ENCODE measurements around the gene COL6A1.

The COL6A1 gene, protein sequence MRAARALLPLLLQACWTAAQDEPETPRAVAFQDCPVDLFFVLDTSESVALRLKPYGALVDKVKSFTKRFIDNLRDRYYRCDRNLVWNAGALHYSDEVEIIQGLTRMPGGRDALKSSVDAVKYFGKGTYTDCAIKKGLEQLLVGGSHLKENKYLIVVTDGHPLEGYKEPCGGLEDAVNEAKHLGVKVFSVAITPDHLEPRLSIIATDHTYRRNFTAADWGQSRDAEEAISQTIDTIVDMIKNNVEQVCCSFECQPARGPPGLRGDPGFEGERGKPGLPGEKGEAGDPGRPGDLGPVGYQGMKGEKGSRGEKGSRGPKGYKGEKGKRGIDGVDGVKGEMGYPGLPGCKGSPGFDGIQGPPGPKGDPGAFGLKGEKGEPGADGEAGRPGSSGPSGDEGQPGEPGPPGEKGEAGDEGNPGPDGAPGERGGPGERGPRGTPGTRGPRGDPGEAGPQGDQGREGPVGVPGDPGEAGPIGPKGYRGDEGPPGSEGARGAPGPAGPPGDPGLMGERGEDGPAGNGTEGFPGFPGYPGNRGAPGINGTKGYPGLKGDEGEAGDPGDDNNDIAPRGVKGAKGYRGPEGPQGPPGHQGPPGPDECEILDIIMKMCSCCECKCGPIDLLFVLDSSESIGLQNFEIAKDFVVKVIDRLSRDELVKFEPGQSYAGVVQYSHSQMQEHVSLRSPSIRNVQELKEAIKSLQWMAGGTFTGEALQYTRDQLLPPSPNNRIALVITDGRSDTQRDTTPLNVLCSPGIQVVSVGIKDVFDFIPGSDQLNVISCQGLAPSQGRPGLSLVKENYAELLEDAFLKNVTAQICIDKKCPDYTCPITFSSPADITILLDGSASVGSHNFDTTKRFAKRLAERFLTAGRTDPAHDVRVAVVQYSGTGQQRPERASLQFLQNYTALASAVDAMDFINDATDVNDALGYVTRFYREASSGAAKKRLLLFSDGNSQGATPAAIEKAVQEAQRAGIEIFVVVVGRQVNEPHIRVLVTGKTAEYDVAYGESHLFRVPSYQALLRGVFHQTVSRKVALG

DNA sequence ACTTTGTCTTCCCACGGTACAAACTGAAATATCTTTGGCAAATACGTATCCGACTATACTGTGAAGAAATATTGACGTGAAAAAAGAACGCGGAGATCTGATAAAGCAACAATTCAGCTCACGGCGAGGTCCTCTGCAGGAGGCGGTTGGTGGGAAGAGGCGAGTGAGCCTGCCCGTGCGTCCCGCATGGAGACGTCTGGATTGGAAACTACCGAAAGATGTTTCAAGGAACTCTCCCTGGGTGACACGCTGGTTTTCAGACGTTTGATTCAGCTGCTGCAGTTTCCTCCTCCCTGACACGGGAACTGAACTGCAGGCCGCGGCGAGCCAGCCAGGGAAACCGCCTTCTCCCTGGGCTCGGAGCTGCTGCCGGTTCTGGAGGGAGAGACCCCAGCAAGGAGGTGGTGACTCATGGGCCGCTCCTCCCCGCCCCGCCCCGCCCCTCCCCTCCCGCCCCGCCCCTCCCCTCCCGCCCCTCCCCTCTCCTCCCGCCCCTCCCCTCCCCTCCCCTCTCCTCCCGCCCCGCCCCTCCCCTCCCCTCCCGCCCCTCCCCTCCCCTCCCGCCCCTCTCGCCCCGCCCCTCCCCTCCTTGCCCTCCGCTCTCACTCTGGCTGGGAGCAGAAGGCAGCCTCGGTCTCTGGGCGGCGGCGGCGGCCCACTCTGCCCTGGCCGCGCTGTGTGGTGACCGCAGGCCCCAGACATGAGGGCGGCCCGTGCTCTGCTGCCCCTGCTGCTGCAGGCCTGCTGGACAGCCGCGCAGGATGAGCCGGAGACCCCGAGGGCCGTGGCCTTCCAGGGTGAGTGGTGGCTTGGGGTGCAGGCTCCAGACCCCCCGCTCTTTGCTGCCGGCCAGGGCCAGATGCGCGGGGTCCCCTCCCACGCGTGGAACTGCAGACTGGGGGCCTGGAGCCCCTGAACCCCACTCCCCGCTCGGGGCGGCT, at the start of gene COL6A1:
Gene COL6A1 (plus strand): TSS at position 620 of the 941 bp plus-strand sequence. CDS start 81 bp downstream, at position 701.
- DNase-seq (ENCODE audit: low read depth in 2 of 2), result peak in 1 of 2 donors; percentile 42

DNA sequence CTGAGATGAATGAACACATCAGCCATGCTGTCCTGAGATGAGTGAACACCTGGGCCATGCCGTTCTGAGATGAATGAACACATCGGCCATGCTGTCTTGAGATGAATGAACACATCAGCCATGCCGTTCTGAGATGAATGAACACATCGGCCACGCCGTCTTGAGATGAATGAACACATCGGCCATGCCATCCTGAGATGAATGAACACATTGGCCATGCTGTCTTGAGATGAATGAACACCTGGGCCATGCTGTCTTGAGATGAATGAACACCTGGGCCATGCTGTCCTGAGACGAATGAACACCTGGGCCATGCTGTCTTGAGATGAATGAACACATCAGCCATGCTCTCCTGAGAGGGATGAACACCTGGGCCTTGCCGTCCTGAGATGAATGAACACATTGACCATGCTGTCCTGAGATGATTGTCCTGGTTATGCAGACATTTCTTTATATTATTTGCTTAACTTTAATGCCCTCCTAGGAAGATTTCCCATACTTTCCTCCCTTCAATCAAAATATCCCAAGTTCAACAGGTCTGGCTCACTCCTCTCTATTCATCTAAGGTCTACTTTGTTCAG, 48.6 kb upstream of the COL6A1 start:
- no peak for DNase-seq (ENCODE audit: low read depth in 2 of 2)

DNA sequence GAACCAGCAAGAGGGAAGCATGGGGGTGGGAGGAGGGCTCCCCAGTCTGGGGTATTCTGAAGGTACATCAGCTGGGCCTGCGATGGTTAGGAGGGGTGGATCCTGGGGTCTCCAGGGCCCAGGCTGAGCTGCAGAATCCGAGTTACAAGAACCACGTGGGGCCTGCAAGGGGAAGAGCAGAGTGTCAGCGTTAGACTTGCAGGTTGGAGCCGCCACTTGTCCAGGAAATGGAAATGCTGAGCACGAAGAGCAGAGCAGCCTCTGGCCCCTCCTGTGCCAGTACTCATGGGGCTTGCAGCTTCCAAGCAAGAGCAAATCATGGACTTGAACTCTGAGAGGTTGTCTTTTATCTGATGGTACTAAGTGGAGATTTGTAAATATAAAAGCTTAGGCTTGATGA, 47.5 kb upstream of the COL6A1 start:
- no peak for DNase-seq (ENCODE audit: low read depth in 2 of 2)

DNA sequence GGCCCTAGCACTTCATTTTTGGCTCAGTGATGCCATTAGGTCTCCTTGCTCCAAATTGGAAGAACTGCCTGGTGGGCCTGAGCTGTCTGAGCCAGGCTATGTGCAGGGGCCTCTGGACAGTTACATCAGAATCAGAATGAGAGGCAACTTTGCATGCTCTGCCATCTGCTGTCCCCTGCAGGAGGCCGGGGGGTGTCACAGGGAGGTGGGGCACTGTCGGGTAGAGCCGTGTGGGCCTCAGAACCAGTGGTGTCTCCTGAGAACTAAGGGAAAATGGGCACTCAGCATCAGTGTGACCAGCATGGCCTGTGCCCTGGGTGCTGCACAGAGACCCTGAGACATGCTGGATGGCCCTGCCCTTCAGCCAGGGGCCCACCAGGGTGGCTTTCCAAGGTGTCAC, 47.0 kb upstream of the COL6A1 start:
- no peak for DNase-seq (ENCODE audit: low read depth in 2 of 2)

DNA sequence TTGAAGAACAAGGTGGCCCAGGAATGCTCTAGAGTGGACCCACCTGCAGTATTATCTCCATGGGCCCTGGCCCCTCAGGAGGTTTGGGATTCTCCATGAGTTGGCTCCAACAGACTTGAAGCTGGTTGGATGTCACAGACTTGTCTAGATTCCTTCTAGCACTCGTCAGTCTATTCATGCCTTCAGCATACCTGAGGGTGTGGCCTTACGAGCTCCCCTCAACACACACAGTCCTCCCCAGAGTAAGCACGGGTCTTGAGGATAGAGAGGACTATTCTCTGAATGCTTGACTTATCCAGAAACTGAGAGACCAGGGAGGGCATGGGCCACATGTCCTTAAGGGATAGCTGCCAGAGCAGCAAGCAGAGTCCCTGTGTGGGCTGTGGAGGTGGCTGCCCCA, 45.9 kb upstream of the COL6A1 start:
- no peak for DNase-seq (ENCODE audit: low read depth in 2 of 2)

DNA sequence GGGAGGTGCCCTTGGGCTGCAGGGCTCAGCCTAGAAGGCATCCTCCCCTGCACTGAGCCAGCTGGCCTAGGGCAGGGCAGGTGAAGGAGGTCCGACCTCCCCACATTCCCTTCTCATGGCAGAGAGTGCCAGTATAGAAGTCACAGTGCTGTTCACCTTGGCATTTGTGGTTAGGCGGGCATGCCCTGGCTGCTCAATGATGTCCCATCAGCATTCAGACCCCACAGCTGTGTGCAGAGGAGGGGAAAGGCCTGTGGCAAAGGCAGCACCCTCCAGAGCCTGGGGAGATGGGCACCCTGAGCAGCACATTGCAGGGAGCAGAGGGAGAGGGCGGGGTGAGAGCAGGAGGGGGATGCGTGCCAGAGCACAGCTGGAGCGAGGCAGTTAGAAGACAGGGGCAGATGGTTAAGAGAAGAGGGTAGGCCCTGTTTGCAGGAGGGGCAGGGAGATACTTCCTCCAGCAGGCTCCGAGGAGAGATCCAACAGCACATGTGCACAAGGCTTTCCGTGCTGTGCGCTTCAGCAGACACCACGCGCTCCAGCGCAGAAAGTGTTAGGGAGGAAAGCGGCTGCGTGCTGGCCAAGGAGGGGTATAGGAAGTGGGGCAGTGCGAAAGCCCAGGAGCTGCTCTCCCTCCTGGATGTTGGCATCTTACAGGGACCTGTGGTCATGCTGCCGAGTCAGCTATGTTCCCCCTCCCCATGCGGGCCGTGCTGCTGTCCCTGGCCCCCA, 43.7 kb upstream of the COL6A1 start:
- no peak for DNase-seq (ENCODE audit: low read depth in 2 of 2)

DNA sequence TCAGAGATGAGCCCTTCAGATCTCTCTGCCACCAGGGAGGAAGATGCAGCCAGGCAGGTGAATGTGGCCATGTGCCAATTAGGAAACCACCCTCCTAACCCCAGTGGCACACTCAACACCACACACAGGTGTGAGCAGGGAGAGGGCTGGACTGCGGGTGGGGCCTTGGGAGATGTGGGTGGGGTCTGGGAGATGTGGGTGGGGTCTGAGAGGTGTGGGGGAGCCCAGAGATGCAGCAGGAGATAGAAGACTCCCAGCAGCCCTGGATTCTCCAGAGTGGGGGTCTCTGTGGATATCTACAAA, 43.2 kb upstream of the COL6A1 start:
- no peak for DNase-seq (ENCODE audit: low read depth in 2 of 2)

DNA sequence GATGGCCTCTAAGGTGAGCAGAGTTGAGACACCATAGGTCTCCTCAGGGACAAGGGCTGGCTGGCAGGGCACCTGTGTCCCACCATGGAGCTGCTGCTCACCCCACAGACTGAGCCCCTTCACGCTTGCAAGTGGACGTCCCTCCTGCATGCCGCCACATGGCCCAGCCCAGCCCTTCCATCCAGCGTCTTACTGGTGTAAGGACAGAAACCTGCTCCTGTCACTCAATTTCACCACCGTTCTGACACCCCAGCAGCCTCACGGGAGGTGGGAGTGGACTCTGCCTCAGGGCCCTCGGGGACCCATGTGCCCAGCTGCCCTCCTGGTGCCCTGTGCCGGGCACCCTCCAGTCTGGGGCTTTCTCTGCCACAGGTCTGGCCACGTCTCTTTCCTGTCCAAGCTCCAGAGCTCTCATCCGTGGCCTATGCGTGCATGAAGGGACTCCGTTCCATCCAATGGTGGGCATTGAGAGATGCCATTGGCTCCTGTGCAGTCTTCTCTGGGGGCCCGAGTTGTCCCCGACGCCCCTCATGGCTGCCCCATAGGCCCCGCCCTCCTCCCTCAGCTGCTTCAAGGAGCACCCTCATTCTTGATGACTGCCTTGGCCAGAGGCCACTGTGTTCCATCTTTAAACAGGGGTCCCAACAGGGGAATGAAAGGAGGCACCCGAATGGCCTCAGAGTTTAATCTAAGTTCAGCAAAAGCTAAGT, 42.6 kb upstream of the COL6A1 start:
- no peak for DNase-seq (ENCODE audit: low read depth in 2 of 2)

DNA sequence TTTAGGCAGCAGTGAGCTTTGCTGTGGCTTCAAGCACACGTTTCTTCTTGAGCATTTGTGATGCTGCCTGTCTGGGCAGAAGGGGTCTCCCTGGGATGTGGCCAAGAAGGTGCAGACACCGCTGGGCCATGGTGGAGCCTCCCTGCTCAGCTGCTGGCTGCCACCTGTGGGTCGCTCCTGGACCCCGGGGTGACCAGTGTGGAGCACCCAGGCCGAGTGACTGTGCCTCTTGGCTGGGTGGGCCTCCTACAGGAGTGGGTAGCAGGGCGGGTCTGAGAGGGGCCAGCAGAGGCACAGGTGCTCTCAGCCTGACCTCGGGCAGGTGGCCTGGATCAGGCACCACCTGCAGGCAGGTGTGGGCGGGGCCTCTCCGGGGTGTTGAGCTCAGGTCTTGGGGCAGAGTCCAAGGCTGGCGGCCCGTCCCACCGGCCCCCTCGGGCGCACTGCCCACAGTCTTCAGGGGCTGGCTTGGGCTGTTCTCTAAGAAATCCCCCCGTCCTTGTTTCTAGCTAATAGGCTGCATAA, 42.0 kb upstream of the COL6A1 start:
- no peak for DNase-seq (ENCODE audit: low read depth in 2 of 2)

DNA sequence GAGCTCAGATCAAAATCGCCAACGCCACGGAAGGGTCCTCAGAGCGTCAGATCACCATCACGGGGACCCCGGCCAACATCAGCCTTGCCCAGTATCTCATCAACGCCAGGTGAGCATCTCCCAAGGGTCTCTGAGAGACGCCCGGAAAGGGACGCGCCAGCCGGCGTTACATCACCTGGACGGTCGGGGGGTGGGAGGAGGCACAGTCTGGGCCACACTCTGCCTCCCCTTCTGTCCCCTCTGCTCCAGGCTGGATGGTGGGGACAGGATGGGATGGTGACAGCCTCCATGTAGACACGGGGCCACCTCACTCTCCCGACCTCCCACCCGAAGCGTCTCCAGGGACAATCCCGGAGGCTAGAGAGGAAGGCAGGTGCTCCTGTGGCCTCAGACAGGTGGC, 41.5 kb upstream of the COL6A1 start:
- no peak for DNase-seq (ENCODE audit: low read depth in 2 of 2)

DNA sequence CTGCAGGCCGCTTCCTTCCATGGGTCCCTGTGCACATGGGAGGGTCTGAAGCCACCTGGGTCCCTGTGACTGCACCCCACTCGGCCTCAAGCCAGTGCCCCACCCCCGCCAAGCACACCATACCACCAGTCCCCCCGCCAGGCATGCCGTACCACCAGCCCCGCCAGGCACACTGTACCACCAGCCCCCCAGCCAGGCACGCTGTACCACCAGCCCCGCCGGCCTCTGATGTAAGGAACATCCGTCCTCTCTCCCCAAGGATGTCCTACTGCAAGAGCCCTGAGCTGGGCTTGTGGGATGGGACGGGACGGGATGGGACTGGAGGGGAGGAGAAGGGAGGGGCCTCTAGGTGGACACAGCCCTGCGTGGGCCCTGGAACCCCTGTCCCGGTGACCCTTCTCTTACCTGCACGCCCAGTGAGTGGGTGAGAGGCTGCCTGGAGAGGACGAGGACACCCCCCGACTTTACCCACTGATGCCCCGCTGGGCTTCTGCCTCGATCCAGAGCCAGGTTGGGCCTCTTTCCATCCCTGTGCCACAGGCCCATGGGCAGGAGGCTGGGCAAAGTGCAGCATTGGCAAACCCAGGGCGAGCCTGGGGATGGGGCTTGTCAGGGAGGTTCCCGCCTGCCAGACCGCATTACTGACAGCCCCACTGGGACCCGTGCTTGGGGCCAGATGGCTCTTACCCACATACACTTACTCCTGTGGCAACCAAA, 40.8 kb upstream of the COL6A1 start:
- no peak for DNase-seq (ENCODE audit: low read depth in 2 of 2)

DNA sequence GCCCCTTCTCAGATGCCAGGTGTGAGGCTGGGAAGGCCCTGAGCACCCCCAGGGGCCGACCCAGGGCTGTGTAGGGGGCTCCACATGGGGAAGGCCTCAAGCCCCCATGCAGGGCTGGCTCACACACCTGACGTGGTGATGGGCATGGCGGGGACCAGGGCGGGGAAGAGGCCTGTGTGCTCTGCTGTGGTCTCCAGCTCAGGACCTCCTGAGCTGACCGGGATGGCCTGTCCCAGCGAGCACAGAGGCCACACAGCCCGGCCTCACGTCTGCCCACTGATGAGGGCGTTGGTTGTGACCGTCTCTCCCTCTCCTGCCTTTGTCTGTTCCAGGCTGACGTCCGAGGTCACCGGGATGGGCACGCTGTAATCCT, 40.2 kb upstream of the COL6A1 start:
- DNase-seq (ENCODE audit: low read depth in 2 of 2), result no peak

DNA sequence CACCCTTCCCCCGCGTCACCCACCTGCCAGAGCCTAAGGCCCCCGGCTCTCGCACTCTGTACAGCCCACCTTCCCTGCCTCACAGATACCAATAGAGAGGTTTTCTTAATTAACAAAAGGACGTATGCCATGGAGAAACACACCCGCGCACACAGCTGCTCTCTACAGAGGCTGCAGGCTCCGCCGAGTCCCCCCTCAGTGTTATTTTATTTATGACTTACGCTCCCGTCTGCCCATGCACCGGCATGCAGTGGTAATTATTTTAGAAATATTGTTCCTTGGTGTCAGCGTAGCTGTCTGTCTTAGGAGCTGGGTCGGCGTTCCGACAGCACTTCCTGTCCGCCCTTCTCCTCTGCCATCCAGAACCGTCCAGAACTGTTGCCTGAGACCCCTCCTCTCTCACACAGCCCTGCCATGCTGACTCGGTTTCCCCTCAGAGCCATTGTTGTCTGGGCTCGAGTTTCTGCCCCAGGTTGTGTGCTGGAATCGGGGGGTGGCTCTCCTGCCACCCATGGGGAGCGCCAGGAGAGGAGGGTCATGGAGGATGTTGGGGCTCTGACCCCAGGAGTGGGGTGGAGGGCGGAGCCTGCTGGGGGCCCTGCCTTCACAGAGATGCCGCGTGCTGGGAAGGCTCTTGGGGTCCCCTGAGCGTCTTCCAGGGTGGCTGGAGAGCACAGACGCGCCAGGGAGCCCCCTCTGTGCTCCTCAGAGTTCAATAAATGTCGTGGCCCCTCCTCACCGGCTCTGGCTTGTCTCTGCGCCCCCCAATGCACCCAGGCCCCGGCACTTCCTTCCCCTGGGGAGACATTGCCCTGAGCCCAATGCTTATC, 39.6 kb upstream of the COL6A1 start:
- DNase-seq (ENCODE audit: low read depth in 2 of 2), result no peak

DNA sequence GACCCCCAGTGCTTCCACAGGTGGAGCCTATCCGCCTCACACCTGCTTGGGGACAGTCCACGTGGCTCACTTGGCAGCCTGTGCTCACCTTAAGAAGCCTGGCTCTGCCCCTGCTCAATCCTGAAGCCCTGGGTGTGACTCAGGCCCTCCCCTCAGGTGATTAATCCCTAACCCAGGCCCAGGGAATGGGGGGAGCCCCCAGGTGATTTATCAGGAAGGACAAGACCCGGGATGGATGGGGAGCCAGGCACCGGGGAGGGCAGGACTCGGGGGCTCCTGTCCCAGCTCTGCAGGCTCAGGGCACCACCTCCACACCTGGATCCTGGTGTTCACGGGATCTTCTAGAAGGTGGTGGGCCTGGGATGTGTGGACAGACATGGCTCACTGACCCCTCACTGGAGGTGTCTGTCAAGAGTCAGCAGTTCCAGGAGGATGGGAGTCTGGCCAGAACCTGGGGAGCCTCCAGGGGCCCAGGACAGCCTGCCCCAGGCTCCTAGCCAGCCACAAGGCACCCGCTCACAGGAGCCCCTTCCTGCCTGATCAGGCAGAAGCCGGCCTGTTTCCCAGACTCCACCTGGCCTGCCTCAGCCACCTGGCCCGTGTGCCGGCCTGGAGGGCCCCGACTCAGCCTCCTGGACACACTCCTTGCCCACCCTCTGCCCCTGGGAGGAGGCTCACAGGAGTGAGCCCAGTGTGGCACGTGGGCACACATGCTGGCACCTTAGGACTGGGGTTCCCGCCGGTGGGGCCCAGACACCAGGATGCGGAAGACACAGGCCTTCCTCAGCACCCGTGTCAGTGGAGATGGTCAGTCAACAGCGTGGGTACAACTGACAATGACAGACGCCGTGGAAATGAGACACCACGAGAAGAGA, 38.6 kb upstream of the COL6A1 start:
- no peak for DNase-seq (ENCODE audit: low read depth in 2 of 2)

DNA sequence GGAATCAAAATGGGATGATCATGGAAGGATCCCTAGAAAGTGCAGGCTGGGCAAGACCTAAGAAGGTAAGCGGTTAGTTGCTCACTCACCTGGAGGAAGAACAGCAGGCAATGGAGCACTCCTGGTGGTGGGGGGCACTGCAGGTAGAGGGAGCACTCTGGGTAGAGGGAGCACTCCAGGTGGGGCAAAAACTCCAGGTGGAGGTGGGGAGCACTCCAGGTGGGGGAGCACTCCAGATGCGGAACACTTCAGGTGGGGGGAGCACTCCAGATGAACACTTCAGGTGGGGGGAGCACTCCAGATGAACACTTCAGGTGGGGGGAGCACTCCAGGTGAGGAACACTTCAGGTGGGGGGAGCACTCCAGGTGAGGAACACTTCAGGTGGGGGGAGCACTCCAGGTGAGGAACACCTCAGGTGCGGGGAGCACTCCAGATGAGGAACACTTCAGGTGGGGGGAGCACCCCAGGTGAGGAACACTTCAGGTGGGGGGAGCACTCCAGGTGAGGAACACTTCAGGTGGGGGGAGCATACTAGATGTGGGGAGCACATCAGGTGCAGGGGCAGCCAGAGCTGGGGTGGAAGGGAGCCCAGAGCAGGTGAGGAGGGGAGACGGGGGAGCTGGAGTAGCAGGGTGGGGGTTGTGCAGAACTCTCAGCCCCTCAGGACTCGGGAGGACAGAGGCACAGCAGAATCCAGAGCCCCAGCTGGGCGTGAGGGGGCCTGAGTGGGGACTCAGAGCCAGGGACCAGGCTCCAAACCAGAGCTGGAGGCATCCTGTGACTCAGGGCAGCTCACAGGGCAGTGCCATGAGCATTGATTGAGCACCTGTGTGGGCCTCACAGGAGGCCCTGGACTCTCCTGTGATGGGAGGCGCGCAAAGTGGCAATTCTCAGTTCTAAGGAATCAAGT, 37.7 kb upstream of the COL6A1 start:
- DNase-seq (ENCODE audit: low read depth in 2 of 2), result no peak

DNA sequence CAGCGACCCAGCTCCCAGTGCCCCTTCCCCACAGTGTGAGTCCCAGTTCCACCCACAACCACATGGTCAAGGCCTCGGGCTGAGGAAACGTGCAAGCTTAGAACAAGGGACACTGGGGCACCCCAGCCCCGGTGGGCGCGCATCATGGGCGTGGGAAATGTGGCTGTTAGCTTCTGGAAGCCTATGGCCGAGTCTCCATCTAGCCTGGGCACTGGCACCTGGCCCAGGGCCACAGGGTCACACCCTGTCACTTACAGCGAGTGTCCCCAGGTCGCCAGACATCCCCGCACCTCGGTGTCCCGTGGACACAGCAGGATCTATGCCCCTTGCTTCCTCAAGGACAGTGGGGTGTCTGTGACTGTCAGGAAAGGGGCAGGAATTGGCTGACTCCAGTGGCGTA, 37.0 kb upstream of the COL6A1 start:
- no peak for DNase-seq (ENCODE audit: low read depth in 2 of 2)
